ENCODE data around the gene SQOR.

The SQOR gene

DNA sequence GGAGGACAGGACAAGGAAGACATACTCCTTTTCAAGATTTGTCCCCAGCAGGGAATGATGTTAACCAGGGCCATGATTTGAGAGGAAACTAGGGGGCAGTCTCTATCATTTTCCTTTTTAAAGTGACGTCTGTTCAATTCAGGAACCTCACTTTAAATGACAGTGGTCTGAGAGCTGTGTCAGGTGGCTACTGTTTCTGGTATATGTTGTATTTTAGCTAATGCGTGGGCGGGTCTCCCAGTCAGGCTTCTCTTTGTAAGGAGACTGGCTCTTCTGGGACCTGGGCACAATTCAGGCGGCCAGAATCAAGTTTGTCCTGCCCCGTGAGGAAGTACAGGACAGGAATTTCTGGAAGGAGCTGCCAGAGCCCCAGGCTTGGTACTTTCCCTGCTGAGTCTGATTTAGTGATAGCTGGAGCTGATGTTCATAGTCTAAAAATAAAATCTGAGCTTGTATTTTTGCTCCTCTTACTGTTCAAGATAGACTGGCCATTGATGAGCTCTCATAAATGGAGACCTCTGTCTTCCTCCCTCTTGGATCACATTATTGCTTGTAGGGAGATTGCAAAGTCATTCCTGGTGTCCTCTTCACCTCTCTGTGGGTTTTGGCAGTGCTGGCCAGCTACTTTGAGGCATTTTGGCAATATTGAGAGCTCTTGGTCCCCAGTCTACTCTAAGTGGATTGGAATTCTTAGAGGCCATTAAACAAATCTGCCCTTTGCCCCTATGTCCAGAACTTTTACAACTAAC, 25.6 kb downstream of the SQOR start:
- no peak for DNase-seq (ENCODE audit: low read depth)

DNA sequence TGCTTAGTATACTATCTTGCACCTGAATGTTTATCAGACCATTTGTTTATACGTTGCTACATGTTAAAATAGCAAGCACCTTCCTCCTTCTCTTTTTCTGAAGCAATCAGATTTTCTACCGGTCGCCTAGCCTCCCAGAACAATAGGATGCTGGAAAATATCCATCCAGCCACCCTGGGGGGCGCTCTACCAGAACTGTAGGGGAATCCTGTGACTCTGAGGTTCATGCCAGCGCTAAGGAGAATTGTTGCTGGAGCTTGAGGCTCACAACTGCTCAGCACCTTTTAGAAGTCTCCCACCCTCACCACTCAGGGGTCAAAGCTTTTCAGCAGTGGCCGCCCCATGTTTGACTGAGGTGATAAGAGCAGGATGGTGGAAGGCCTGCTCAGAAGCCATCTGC, 27.5 kb downstream of the SQOR start:
- no peak for DNase-seq (ENCODE audit: low read depth)

DNA sequence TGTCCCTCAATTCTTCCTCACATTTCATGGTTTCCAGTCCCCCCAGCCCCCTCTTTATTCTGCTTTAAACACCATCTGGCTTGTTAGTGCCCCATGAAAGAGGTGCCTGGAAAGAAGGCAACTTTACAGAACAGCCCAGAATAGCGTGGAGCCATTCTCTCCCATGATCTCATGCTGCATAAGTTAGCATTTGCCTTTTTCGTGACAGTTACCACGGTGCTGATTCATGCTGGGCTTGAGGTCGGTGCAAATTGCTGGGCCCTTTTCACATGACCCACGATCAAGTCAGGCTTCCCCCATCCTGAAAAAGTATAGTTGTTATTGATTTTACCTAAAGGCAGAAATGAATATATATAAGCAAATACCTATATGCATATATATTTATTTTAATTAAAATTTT, 29.6 kb downstream of the SQOR start:
- DNase-seq (ENCODE audit: low read depth): no peak

DNA sequence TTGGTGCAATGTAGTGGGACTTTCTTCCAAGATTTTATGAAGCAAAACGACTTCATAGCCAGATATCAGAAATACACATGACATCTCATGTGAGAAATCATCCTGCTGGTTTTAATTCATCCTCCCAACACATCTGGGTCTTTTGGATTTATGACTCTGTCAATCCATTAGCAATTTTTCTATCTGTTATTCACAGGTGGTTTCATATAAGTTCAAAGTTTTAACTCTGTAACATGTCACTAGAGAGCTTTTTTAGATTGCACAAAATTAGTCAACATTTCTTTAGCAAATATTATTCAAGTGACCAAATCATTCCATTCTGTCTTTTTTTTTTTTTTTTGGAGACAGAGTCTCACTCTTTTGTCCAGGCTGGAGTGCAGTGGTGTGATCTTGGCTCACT, 30.4 kb downstream of the SQOR start:
- DNase-seq (ENCODE audit: low read depth): no peak

DNA sequence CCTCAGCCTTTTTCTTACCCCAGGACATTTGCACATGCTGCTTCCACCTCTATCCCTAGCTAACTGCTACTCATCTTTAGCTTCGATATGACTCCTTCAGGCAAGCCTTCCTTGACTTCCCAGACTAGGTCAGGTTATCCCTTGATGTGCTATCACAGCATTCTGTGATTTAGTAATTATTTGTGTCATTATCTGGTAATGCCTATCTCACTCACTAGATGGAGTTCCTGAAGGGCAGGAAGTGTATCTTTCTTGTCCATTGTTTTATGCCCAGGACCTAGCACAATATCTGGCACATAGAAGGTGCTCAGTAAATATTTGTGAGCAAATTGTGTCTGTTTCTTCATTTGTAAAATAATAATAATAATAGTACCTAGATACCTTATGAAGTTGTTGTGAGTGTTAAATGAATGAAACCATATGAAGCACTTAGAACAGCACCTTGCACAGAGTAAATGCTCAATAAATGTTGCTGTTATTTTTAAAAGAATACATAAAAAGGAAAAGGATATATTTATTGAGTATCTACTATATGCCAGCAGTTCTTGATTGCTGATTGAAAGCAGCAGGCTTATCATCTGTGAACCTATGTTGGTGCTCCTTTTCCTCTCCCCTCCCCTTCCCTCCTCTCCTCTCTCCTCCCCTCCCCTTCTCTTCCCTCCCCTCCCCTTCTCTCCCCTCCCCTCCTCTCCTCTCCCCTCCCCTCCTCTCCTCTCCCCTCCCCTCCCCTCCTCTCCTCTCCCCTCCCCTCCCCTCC, 31.5 kb downstream of the SQOR start:
- no peak for DNase-seq (ENCODE audit: low read depth)

DNA sequence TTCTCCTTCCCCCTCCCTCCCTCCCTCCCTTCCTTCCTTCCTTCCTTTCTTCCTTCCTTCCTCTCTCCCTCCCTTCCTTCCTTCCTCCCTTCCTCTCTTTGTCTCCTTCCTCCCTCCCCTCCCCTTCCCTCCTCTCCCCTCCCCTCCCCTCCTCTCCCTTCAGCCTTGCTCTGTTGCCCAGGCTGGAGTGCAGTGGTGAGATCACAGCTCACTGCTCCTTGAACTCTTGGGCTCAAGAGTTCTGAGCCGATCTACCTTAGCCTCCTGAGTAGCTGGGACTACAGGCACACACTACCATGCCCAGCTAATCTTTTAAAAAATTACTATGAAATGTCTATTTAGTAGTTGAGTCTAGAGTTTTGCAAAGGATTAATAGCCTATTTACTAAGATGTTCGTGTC, 32.2 kb downstream of the SQOR start:
- no peak for DNase-seq (ENCODE audit: low read depth)

DNA sequence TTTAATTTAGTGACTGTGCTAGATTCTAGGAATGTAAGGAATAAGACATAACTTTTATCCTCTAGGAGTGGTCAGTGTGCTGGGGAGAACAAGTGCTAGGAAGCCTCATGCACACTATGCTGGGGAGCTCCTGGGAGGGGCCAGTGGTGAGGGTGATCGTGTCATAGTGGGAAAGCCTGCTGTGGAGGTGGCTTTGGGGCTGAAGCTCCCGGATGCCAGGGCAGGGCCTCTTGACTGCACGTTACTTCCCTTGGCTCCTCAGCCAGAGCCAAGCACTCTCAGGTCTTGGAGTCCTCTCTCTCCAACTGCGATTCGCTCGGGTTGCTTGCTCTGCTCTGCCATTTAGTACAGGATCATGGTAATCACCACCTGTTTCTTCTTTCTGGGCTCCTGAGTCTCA, 33.6 kb downstream of the SQOR start:
- DNase-seq (ENCODE audit: low read depth): no peak

DNA sequence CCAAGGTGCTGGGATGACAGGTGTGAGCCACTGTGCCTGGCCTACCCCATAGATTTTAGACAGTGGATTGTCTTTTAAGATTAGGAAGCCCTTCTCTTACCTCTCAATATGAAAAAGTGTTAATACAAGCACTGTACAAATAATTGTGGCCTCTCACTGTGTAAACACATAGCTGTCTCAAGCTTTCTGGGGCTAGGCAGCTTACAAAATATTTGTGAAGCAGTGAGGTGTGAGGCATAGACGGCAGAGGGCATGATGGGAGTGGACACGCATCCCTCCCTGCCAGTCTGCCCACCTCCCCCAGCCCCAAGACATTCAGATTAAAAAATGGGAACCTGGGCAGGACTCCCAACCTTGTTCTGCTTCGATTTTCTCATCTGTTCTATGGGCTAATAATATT, 34.6 kb downstream of the SQOR start:
- DNase-seq (ENCODE audit: low read depth): no peak

DNA sequence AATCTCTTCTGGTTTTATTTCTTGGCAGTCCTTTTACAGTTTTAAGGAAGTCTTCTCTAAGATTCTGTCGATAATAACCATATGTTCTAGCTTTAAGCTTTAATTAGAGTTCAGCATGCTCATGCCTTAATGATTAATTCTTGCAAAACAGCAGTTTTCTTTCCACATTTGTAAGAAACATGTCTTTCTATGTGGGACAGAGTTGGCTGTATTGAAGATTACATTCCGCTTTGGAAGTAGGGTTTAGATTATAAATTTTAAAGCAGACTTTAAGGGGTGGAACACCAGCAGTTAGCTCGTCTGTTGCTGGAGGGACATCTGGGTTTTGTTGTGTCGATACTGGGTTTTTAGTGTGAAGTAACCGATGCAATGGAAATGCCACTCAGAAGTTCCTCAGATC, 35.3 kb downstream of the SQOR start:
- DNase-seq (ENCODE audit: low read depth): no peak

DNA sequence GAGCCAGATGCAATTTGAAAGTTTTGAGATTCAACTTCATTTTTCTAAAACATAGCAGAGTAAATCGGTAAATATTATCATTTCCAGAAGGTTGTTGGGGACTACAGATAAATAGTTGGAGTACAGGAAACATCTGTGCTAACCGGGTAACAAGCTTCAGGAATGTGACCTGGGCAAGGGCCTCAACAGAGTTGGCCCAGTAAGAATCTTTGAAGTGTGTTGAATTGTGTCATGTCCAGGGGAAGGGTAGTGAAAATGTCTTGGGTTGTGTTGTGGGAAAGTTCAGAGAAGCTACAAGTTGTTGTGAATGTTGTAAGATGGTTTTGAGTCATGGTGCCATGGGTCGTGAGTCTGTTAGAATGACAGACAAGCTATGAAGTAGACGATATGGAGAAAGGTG, 35.7 kb downstream of the SQOR start:
- DNase-seq (ENCODE audit: low read depth): no peak

DNA sequence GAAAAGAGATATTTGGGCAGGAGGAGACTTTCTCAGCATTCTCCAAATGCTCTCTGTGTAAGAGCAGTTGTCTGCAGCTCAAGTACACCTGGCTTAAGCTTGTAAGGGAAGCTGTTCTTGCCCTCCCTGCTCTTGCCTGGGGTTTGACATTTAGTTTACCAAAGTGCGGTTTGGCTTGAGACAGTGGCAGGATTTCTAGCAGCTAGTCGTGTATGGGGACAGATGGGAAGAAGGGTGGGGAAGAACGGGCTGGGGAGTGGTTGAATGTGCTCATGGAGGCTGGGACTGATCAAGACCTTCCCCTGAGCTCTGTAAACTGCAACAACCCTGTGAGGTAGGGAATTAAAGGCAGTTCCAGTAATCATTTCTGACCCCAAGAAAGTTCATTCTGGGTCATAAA, 39.8 kb downstream of the SQOR start:
- DNase-seq (ENCODE audit: low read depth): no peak

DNA sequence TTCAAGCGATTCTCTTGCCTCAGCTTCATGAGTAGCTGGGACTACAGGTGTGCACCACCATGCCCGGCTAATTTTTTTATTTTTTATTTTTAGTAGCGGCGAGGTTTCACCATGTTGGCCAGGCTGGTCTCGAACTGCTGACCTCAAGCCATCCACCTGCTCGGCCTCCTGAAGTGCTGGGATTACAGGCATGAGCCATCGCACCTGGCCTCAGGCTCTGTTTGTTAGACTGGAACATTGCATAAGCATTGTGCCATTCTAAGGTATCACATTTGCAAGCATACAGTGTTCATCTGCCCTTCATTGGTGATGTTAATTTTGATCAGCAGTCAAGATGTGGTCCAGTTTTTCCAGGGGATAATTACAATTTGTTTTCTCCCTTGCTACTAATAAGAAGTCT, 43.0 kb downstream of the SQOR start:
- DNase-seq (ENCODE audit: low read depth): no peak

DNA sequence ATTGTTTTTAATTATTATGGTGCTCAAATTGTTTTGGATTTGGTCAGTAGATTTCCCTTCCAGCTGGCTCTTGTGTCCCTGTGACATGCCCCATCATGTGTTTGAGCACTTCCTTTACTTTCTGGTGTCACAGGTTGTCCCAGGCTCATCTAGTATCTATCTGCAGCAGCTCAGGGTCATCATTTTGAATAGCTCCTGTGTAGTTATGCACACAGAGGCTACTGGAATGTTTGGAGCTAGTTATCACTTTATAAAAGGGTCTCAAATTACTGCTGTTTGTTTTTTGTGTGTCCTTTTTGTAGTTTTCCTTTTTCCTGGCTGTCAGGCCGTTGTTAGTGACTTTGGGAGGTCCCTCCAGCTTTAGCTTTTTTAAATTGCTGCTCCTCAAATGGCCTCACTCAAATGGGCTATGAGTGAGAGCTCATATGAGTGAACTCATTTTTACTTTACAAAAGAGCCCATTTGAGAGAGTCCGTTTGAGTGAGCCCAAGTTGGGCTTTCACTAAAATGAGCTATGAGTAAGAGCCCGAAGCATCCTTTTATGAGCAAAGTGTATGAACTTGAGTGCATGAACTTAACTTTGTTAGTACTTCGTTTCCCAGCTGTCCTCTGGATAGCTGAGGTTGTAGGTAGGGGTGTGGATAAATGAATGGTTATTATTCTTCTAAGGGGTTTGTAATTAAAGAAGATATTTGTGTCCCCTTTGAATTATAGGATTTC, 43.8 kb downstream of the SQOR start:
- DNase-seq (ENCODE audit: low read depth): no peak

DNA sequence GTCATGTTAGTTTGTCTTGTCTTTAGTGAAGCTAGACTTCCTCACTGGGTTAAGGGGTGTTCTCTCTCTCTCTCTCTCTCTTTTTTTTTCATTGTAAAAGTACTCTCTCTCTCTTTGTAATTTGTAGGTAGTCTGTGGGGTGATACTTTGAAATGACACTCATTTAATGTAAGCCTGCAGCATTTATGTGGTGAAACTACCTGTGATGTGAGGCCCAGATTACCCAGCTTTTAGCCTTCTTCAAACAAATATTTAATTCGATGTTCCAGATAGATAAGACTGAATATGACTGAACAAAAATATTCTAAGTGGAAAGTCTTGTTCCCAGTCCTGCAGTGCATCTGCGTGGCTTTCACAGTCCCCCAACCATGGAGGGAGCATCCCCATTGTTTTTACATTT, 49.7 kb downstream of the SQOR start:
- DNase-seq (ENCODE audit: low read depth): no peak

DNA sequence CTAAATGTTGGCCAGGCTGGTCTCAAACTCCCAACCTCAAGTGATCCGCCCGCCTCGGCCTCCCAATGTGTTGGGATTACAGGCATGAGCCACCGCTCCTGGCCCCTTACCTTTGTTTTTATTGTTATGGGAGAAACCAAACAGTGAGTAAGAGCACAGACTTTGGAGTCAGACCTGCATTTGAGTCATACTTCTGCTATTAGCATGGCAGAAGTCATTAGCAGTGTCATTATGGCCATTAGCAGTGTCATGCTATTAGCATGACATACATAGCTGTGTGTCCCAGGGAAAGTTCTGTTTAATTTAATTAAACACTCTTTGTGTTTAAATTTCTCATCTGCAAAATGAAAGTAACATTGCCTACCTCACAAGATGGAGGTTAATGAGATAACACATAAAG, 54.8 kb downstream of the SQOR start:
- DNase-seq (ENCODE audit: low read depth): no peak

DNA sequence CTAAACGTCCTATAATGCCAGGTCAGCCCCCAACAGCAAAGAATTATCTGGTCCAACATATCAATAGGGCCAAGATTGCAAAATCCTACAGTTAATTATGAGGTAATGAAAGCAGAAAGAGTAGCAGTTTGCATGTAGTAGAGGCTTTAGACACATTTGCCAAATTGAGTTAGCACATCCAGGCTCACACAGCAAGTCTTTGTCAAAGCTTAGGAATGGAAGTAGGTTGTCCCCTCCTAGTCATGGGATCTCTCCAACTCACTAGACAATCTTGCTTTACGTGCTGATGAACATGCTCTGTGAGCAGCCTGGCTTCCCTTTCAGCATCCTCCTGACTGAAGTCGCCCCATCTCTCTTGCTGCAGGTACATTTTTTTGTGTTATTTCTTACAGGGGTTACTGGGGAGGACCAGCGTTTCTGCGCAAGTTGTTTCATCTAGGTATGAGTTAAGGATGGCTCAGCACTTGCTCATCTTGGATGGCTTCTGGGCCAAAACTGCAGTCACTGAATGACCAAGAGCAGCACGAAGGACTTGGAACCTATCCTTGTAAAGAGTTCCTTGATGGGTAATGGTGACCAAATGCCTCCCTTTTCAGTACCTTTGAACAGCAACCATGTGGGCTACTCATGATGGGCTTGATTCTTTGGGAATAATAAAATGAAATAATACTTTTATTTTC, 55.9 kb downstream of the SQOR start:
- no peak for DNase-seq (ENCODE audit: low read depth)

DNA sequence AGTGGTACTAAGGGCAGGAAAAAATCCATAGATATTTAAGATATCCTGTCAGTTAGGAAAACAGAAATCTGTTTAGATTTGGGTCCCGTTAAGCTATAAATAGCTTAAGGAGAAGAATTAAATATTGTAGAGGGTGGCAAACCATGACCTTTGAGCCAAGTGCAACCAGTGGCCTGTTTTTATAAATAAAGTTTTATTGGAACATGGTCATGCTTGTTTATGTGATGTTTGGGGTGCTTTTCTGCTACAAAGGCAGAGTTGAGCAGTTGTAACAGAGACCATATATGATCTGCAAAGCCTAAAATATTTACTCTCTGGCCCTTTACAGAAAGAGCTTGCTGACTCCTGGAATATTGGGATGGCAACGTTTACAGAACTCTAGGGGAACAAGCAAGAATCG, 66.3 kb downstream of the SQOR start:
- DNase-seq (ENCODE audit: low read depth): no peak

DNA sequence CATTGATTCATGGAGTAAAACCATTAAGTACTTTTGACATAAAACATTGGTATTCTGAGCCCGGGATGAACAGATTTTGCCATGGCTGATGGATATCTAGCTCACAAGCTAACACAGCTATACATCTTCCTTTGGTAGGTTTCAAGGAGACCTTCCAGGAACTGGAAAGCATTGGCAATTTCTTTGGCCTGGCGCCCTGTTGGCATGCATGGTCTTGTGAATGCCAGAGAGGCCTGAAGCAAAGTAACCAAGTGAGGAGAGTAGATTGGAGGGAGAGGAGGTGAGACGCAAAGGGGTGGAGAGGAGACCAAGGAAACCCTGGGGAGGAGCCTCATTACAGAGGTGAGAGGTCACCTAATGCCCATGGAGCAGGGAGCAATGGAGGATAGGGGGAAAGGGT, 67.2 kb downstream of the SQOR start:
- DNase-seq (ENCODE audit: low read depth): no peak

DNA sequence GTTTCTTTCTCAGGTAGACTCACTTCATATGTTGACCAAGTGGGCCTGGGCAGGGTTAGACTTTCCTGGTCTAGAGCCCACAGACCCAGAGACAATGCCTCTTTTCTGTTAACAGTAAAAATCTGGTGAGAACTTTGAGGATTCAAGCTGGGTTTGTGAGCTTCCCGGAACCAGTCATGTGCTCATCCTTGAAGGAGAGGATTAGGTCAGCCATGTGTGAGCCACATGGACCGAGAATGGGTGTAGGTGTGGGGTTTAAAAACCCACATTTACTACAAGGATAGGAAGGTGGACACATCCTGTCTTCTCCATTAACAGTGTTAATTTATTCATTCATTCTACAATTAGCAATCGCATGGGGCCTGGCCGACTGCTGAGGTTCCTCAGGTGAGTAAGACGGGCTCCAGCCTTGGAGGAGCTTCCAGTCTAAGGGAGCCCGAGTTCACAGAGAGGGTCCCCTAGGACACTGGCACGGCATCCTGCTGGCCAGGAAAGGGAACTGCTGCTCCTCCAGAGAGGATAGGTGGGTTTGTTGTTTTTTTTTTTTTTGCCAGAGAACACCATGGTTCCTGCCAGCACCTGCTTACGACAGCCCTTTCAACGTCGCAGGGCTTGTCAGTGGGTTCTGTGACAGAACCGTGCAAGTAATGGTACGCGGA, 69.0 kb downstream of the SQOR start:
- DNase-seq (ENCODE audit: low read depth): no peak

DNA sequence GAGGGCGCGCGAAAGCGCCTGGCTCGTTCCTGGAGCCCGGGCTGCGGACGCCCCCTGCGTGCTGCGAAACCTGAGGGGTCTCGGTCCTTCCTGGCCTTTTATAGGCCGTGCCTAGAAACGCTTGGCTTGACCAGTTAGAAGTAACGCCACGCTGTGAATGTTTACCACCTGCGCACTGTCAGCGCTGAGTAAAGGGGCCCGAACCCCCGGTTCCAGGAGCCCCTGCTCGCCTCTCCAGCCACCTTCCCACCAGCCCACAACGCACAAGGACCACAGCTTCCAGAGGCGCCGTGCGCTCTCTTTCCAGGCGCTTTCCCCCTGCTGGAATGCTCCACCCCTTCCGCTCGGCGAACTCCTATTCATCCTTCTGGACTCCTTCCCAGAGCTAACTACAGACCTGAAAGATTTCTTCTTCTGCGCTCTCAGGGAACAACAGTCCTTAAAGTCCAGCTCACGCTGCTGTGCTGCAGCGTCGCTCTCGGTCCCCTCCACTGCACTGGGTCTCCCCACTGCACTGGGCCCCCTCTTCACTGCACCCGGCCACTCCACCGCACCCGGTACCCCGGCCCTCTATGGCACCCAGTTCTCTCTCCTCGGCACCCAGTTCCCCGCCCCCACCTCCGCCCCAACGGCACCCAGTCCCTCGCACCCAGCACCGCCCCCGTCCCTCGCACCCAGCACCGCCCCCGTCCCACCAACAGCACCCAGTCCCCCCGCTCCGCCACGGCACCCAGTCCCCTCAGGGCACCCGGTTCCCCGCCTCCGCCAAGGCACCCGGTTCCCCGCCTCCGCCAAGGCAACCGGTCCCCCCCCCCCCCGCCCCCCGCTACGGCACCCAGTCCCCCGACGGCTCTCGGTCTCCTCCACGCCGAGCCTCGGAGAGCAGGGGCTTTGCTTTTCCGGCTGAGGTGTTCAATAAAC, 69.8 kb downstream of the SQOR start:
- DNase-seq (ENCODE audit: low read depth): peak; percentile 3
